ENCODE results near the gene CPTP.

CPTP gene

DNA sequence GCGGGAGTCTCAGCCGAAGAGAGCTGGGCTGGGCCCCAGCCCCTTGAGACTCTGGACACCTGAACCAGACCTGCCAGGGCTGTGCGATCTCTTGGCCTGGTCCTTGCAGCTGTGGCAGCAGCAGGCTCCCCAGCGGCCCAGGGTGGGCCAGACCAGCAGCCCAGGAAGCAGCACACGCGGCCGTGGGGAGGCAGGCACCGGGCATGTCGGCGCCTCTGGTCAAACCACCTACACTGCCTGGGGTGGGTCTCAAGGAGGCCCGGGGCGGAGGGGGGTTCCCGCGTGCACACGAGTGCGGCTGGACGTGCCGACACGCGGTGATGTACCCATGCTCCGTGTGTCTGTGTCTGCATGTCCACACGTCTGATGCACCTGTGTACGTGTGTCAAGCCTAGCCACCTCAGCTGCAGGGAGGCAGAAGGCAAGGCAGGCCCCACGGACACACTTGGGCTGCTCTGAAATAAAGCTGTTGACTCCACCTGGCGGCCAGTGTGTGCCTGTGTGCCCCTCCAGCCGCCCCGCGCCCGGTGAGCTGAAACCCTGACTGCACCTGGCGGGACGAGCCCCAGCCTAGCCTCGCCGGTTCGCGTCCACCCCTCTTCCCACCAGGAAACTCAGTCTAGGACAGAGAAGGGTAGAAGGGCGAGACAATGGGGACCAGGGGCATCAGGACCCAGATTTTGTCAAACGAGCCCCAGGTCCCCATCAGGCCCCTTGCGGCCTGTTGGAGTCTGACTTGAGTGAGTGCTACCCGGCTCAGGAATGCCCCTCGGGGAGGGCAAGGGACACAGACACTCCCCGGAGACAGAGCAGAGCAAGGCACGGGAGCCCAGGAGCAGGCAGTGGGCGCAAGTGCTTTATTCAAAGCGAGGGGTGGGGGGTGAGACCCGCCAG lies 32.8 kb upstream of the CPTP start:
- no peak overlapping the region for H3K27ac ChIP-seq

DNA sequence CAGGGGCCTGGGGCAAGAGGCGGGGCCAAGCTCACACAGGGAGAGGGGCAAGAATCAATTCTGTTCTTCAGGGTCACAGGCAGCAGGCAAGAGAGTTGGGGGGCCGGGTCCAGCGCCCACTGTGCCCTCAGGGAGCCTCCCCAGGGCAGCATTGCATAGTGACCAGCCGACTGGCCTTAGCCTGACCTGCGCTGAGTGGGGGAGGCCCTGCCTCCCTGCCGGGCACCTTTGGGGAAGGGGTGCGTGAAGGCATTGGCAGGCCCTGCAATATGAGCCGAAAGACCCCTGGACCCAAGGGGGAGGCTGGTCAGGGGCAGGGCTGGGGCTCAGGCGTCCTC lies 32.2 kb upstream of the CPTP start:
- H3K4me3 ChIP-seq: no peak overlapping the region
- H3K27ac ChIP-seq: no peak overlapping the region

More for the DNA sequence above, 32.8 kb upstream of the CPTP start:
- H3K4me3 ChIP-seq: no peak overlapping the region

DNA sequence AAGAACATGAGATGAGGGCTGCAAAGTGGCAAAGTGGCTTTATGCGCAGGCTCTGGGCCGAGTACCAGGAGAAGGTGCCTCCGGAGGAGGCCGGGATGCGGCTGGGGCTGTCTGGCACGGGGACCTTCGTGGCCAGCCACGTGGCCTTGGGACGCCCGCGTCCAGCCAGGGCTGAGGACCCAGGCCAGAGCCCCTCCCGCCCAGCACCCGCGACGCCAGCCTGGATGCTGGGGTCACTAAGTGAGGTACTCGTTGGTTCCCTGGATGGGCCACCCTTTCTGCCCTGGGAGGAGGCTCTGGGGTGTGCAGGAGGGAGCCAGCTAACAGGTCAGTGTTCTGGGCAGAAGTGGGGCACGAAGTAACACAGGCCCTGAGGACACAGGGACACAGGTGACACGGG lies 31.8 kb upstream of the CPTP start:
- no peak overlapping the region for H3K4me3 ChIP-seq

DNA sequence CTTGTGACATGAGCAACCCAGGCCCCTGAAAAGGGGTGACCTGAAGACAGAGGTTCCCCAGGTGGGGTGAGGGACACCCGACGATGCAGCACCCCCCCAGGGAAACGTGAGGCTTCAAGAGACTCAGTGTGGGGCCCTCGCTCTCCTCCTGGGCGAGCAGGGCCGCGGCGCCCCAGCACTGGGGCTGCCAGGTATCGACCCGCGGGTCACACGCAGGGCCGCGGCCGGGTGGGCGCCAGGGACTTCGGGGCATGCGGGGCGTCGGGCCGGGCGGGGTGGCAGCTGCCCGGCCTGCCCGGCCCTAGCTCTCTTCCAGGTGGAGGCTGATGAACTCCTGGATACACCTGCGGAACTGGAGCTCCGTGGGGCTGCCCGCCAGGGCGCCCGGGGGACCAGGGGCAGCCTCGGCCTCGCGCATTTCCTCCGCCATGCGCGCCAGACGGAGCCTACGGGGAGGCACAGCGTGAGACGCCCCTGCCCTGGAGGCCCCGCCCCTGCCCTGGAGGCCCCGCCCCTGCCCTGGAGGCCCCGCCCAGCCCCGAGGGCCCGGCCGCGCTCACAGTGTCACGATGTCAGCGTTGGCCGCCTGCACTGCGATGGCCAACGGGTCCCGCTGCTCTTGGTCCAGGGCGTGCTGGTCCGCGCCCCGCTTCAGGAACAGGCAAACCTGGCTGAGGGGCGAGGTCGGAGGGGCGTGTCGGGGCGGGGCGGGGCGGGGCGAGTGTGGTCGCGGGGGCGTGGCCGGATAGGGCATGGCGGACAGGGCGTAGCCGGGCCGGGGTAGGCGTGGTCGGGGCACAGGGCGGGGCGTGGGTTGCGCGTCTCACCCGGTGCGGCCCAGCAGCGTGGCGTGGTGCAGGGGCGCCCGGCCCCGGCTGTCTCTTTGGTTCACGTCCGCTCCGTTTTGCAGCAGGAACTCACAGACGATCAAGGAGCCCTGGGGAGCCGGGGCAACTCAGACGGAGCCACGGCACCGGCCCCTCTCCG lies 31.0 kb upstream of the CPTP start:
- H3K27ac ChIP-seq: no peak overlapping the region

More for the DNA sequence above, 31.8 kb upstream of the CPTP start:
- no peak overlapping the region for H3K27ac ChIP-seq

DNA sequence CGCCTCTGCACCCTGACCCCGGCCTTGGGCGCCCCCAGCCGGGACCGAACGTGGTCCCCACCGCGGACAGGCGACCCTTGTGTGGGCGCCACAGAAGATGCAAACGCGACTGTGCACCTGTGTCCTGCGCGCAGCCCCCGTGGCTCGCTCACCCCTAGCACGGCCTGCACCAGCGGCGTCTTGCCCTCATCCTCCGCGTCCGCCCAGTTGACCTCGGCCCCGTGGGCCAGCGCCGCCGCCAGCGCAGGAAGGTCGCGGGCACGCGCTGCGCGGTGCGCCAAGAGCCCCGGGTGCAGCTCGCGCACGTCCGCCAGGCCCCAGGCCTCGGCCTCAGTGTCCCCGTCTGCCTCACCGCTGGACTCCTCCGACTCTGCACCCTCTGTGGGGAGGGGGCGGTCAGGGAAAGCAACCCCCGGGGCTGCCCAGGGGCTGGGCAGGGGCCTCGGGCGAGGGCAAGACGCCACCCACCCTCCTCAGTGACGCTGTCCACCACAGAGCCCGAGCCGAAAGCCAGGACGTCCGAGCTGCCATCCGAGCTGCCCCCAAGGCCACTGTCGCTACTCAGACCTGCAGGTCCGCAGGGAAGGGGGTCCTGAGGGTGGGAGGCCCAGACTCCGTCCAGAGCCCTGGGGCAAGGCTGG lies 30.2 kb upstream of the CPTP start:
- H3K4me3 ChIP-seq: no peak overlapping the region
- no peak overlapping the region for H3K27ac ChIP-seq

More for the DNA sequence above, 31.0 kb upstream of the CPTP start:
- H3K4me3 ChIP-seq: no peak overlapping the region

DNA sequence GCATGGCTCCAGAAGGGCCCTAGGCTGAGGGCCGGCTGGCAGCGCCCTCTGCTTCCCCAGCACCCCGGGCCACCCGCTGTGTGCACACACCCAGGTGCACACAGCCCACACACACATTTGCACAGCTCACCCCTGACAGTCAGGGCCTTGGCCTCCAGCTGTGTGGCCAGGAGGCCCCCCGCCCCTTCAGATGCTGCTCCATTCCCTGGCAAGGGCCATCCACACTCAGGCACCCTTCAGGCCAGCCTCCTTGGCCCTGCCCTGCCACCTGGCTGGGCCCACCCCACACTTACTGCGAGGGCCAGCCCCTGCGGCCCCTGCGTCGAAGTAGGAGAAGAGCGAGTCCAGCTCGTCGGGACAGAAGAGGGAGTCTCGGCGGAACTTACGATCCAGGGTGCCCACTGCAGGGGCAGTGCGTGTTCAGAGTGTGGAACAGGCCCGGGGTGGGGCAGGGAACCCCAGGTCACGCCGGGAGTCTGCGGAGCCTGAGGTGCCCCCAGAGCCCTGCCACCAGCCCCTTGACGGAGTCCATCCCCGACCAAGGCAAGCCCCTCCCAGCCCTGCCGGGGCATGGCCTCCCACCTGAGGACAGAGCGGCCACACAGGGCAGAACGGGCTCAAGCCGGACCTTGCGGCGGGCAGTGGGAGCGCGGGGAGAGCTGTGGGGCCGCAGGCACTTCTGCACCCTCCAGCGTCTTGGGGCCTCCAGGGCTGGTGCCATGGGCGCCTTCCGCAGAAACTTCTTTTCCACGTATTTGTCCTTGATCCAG lies 29.3 kb upstream of the CPTP start:
- H3K4me3 ChIP-seq: no peak overlapping the region
- H3K27ac ChIP-seq: no peak overlapping the region

DNA sequence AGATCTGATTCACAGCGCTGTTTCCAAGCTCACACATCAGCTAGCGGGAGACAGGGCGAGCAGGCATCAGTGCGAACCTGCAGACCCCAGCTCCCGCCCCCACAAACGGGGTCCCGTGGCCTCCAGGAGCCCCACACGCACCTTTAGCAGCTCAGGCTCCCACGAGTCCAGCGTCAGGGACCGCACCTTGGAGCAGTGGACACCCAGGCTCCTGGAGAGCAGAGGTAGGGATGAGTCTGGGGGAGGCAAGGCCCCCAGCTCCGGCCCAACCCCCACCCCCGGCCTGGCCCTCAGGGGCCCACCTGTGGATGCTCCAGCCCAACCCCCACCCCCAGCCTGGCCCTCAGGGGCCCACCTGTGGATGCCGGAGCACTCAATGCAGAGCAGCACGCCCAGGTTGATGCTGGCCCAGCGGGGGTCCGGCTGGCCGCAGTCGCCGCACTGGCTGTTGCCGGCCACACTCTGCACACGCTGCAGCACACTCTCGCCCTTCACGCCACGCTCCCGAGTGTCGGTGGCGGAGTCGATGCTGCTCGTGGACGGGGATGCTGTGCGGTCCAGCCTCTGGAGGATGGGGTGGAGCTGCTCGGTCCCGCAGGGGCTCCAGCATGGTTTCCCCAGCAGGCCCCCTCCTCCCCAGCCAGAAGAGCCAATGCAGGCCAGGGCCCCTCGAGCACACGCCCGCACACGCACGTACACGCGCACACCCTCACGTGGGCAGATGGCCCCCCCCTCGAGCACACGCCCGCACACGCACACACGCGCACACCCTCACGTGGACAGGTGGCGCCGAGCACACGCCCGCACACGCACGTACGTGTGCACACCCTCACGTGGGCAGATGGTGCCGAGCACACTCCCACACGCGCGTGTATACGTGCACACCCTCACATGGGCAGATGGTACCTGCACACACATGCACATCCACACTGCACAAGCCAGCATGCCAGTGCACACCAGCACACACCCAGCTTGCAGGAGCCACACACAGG lies 28.2 kb upstream of the CPTP start:
- H3K27ac ChIP-seq: no peak overlapping the region
- H3K4me3 ChIP-seq: no peak overlapping the region

DNA sequence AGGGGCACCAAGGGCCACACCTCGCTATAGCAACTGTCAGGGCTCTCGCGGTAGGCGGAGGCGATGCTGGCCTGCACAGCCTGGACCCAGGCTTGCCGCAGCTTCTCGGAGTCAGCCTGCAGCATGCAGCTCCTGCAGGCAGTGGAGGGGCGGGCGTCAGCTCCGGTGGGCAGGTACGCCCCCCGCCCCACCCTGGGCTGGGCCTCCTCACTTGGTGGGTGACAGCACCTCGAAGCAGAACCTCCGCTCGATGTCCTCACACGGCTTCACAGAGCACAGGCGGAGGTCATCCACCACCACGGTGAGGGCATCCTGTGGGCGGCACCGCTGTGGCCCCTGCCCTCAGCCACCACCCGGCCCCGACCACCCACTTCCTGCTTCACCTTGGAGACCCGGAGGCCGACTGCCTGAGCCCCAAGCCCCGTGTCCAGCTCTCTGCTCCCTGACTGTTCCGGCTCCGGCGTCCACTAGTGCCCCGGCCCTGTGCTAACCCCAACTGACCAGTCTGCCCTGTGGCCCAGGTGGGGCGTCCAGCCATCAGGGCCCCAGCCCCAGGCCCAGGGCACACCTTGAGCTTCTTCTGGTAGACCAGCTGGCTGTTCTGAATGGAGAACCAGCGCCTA lies 26.7 kb upstream of the CPTP start:
- H3K27ac ChIP-seq: no peak overlapping the region

DNA sequence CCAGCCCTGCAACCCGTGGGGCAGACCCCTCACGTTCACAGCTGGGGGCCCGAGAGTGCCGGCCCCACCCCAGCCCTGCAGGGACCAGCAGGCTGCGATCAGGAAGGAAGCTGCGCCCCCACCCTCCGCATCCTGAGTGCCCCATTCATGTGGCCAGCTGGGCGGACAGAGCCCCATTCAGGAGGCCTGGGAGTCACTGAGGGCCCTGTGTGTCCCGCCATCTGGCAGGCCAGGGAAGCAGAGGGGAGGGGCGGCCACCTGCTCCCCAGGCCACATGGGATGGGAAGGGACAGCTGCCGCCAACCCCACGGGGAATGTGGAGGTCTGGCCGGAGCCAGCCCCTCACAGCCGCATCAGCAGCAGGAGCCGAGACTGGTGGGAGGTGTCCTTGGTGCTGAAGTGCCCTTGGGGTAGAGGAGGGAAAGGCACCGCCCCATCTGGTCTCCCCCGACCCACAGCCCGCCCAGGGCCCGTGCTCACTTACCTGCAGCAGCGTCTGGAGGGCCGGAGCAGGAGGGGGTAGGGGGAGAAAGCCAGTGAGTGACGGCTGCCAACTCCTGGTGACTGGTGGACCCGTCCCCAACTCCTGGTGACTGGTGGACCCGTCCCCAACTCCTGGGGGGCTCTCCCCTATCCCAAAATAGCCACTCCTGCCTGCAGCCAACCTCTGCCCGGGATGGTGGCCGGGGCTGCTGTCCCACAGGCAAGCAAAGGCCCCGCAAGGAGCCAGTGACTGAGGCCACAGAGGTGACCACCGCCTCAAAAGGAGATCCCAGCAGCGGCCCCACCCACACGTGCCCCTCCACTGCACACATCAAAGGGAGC lies 25.5 kb upstream of the CPTP start:
- no peak overlapping the region for H3K4me3 ChIP-seq
- no peak overlapping the region for H3K27ac ChIP-seq

More for the DNA sequence above, 26.7 kb upstream of the CPTP start:
- no peak overlapping the region for H3K4me3 ChIP-seq

DNA sequence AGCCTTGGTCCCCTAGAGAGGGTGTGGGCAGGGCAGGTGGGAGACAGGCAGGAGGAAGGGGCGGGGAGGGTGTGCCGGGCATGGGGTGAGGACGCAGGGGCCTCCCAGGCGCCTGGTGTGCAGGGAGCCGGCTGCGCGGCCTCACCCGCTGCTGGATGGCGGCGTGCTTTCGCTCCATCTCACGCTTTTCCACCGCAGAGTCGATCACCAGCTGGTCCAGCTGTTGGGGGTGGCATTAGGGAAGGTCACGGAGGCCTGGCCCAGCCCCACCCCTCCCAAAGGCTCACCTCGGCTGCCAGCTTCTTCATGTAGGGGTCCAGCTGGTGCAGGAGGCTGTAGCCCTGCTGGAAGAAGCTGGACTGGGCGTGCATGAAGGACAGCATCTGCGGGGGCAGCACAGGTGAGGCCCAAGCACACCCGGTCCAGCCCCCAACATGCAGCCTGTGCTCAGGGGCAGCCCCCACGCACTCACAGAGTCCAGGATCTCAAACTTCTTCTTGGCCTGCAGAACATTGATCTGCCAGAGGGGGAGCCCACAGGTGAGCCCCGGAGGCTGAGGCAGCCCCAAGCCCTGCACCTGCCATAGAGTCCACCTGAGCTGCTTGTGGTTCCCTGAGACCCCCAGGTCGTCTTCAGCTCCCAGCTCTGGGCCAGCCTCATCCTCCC lies 24.8 kb upstream of the CPTP start:
- no peak overlapping the region for H3K4me3 ChIP-seq
- no peak overlapping the region for H3K27ac ChIP-seq

DNA sequence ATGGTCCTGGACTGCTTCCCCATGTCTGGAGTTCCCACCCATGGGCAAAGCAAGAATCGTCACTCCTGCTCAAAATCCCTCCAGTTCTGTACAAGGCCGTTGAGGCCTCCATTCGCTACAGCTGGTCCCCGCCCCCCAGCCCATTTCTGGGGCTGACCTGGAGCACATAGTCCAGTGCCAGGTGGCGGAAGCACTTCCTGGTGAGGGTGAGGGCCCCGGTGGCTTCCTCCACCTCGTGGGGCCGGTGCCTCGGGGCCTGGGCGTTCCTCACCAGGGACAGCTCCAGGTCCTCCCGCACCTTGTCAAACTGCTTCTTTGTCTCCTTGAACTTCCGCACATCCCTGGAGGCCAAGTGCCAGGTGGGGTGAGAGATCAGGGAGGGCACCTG lies 24.3 kb upstream of the CPTP start:
- H3K4me3 ChIP-seq: no peak overlapping the region
- no peak overlapping the region for H3K27ac ChIP-seq

DNA sequence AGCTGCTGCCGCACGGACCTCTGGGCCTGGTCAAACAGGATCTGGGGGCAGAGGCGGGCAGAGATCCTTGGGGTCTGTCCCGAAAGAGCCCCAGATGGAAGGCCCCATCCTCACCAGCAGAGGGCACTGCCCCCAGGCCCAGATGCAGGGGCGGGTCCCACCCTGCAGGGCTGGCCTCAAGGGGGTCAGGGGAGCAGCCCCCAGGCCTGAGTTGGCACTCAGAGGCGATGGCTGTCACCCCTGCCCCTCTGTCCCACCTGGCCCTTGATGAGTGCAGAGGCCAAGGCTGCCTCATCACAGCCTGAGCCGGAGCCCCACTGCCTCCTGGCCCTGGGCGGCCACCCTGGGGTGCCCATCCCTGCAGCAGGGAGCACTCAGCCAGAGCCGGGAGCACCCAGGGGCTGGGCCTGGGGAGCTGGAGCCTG lies 22.6 kb upstream of the CPTP start:
- Histone ChIP-seq H3K27ac (peak overlapping the region in 1 of 21 experiments; percentile 86), H3K4me3 (no peak overlapping the region)

DNA sequence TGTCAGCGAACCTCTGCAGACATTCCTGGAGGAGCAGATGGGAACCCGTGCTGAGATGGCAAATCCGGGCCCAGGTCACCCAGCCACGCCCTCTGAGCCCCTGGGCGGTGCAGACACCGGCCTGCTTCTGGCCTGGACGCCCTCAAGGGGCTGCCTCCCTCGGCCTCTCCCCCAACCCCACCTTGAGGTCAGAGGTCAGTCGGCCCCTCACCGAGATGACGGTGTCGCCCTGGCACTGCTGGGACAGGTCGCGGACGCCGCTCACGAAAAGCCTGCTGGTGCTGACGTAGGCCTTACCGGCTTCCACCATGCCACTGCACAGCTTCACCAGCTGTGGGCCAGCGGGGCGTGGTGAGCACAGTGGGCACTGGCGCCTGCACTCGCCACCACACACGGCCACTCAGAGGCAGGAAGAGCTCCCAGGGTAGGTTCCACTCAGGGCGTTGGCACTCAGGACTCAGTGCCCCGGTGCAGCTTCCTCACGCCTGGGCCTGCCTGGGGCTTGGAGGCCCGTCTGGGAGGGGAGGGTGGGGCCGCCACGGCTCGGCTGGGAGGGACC lies 21.6 kb upstream of the CPTP start:
- Histone ChIP-seq H3K4me3 (no peak overlapping the region), H3K27ac (peak overlapping the region in 15 of 21 experiments; percentile 8 to 97 (median 83))

DNA sequence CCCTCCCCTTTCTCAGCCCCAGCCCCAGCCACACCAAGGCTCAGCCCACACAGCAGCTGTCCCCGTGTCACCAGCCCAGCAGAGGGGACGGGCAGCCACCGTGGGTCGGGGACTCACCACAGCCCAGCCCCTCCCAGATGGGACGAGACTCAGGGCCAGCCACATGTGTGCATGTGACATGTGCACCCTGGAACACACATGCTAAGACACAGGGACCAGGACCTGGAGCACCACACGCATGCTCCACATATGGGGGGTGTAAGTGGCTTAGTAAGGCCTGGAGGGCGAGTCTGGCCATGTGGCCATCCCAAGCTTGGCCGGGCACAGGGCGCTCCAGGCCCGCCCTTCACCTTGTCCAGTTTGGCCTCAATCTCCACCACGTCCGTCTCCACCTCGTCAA lies 20.9 kb upstream of the CPTP start:
- Histone ChIP-seq H3K27ac (peak overlapping the region in 18 of 21 experiments; percentile 36 to 97 (median 83)), H3K4me3 (peak overlapping the region in 1 of 7 experiments; percentile 81)

DNA sequence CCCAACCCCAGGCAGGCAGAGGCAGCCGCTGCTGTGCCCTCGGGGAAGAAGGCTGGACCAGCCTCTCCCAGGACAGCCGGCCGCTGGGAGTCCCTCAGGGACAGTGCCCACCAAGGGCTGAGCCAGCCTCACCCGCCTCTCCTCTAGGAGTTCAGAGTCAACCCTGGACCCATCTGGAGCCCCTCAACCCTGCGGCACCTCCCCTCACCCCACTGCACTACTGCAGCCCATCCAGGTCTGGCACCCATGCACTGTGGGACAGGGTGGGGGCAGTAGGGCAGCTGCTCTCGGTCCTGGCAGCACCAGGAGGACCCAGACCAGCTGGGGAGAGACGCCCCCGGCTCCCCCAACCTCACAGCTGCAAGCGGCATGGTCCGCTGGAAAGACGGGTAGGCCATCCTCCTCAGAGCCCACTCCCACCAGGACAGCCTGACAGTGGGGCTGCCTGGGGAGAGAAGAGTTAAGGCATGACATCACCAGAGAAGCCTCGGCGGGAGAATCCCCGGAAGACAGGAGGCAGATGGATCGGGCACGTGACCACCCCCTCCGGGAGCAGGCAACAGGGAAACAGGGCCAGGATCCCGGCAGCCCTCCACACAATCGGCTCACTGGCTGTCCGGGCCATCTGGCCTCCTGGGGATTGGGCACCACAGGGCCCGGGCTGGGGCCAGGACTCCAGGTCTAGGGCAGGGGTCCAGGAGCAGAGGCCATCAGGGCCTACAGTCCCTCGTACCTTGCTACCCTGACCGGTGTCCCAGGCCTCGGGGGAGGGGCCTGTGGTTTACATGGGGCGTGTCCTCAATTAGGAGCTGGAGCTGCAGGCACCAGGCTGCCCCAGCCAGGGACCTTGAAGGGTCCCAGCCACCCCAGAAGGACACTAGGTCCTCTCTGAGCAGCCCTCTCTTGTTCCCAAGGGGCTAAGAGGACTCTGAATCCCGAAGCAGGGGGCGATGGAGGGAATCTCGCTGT lies 20.0 kb upstream of the CPTP start:
- H3K27ac ChIP-seq: peak overlapping the region in 20 of 21 experiments; percentile 40 to 97 (median 83)
- H3K4me3 ChIP-seq: peak overlapping the region; percentile 18 to 92 (median 90)

Measured in skin epidermis (tissue), 12 donors.